CD4-positive, alpha-beta memory T cell (primary cell): ENCODE data around the gene CMTR1. TPM values are rescaled to one million over a fixed set of nuclear protein-coding genes. Genes with fewer than 3 reads are reported as not detected.
A peak's percentile ranks its signal among the peaks of the same experiment; 100 is the strongest.
"Not testable (repeated sequence)": the region's sequence is repeated elsewhere in the genome, so short reads cannot be mapped to it uniquely, and the experiment has no call there.

Experiments used
- CTCF ChIA-PET: fragments of 350-600 bp; sonication (Branson Sonifier 250); formaldehyde crosslinking; loops from one replicate; lab custom pipeline; 2021; ENCODE audit warnings: inconsistent platforms; ENCODE audit not compliant: partially characterized antibody; lab: Charles Lee
- POLR2A ChIA-PET: fragments of 350-600 bp; sonication (Branson Sonifier 250); formaldehyde crosslinking; loops from one replicate; lab custom pipeline; 2021; ENCODE audit not compliant: partially characterized antibody; lab: Charles Lee
- DNase-seq, 5 donors: peaks; one replicate each; pipeline versions ENCODE4 v3.0.0 to v3.0.0-alpha.2; 2020 to 2022; ENCODE audit warnings: mixed read lengths in 1 of 5
- H3K27ac ChIP-seq: one replicate; pipeline ENCODE4 v1.7.0; 2013; ENCODE audit warnings: low read depth, low read length
- H3K27me3 ChIP-seq: 2 replicates; pipeline ENCODE4 v1.7.0; 2013; ENCODE audit warnings: mild to moderate bottlenecking, low read length, moderate library complexity; ENCODE audit not compliant: insufficient read depth
- H3K36me3 ChIP-seq: 2 replicates; pipeline ENCODE4 v1.7.0; 2013; ENCODE audit warnings: mild to moderate bottlenecking, low read length, moderate library complexity; ENCODE audit not compliant: insufficient read depth
- H3K4me1 ChIP-seq: 2 replicates; pipeline ENCODE4 v1.7.0; 2013; ENCODE audit warnings: mild to moderate bottlenecking, low read length, moderate library complexity; ENCODE audit not compliant: insufficient read depth
- H3K4me3 ChIP-seq, 2 donors: one replicate each; pipeline ENCODE4 v1.7.0; 2013; ENCODE audit warnings: low read length in 2 of 2, mild to moderate bottlenecking in 1 of 2
- H3K9me3 ChIP-seq, 2 donors: one replicate each; pipeline ENCODE4 v1.7.0; 2013; ENCODE audit warnings: low read length in 2 of 2, control low read depth in 1 of 2; ENCODE audit not compliant: control insufficient read depth in 1 of 2
- H3K27ac Mint-ChIP-seq, 7 donors: one replicate each; pipeline ENCODE4 v1.8.0; 2020 to 2021; ENCODE audit warnings: mixed read lengths in 7 of 7, mild to moderate bottlenecking in 6 of 7, inconsistent platforms in 3 of 7, moderate library complexity in 3 of 7
- H3K27me3 Mint-ChIP-seq, 2 donors: one replicate each; pipeline ENCODE4 v1.8.0; 2020 to 2021; ENCODE audit warnings: mixed read lengths in 2 of 2
- H3K36me3 Mint-ChIP-seq, 2 donors: one replicate each; pipeline ENCODE4 v1.8.0; 2020 to 2021; ENCODE audit warnings: mixed read lengths in 2 of 2, inconsistent platforms in 1 of 2, mild to moderate bottlenecking in 1 of 2
- H3K4me1 Mint-ChIP-seq, 4 donors: one replicate each; pipeline ENCODE4 v1.8.0; 2020 to 2021; ENCODE audit warnings: mixed read lengths in 4 of 4, mild to moderate bottlenecking in 1 of 4
- H3K4me3 Mint-ChIP-seq, 8 donors: one replicate each; pipeline ENCODE4 v1.8.0; 2020 to 2021; ENCODE audit warnings: mixed read lengths in 8 of 8, mild to moderate bottlenecking in 7 of 8, moderate library complexity in 6 of 8, inconsistent platforms in 3 of 8
- H3K9me3 Mint-ChIP-seq, 8 donors: one replicate each; pipeline ENCODE4 v1.8.0; 2020 to 2021; ENCODE audit warnings: mixed read lengths in 8 of 8, mild to moderate bottlenecking in 5 of 8, inconsistent platforms in 3 of 8, moderate library complexity in 1 of 8
- intact Hi-C: fragments of 100-400 bp; cut with micrococcal nuclease; formaldehyde crosslinking; loops from one replicate; pipeline ENCODE4 v1.15.1; 2023
- polyA plus RNA-seq, 2 donors: library from polyadenylated mRNA; unstranded; fragments of 300-500 nt; fragmentation: Illumina TruSeq; gene quantifications; one replicate each; pipeline ENCODE4 v1.2.3, GENCODE V29; 2021
- total RNA-seq, 2 experiments: library from RNA; stranded (reverse); gene quantifications; one replicate each; pipeline ENCODE4 v1.2.3, GENCODE V29; 2021

Gene CMTR1
- total and polyA plus RNA-seq, 4 experiments from 2014 or later: 28.4 to 79.1 (median 53.8) TPM

- H3K36me3 ChIP-seq: peaks cover 37% of the 10 kb centered on the region
- Mint-ChIP-seq H3K4me3 (peak overlapping the region in 1 of 8 donors; percentile 66), H3K4me1 (peaks cover 27 to 70% (median 50%) of the 10 kb centered on the region in 4 donors), H3K27me3 (no peaks in the 10 kb centered on the region), H3K36me3 (peaks cover 32 to 60% of the 10 kb centered on the region in 2 donors), H3K27ac (peak overlapping the region in 3 of 7 donors; percentile 53 to 100 (median 79)), H3K9me3 (no peaks in the 10 kb centered on the region)
- H3K4me3 ChIP-seq: no peak overlapping the region
- ChIA-PET CTCF (no interaction called here), POLR2A (no interaction called here)
- no peak for DNase-seq
- no peaks in the 10 kb centered on the region for H3K27me3 ChIP-seq
- no peak overlapping the region for H3K27ac ChIP-seq
- peaks cover 32% of the 10 kb centered on the region for H3K4me1 ChIP-seq
- intact Hi-C loops: no loop called here
- no peaks in the 10 kb centered on the region for H3K9me3 ChIP-seq
Observed at GRCh38 chr6:37435373-37435772, 2.4 kb downstream of the CMTR1 start.

DNA sequence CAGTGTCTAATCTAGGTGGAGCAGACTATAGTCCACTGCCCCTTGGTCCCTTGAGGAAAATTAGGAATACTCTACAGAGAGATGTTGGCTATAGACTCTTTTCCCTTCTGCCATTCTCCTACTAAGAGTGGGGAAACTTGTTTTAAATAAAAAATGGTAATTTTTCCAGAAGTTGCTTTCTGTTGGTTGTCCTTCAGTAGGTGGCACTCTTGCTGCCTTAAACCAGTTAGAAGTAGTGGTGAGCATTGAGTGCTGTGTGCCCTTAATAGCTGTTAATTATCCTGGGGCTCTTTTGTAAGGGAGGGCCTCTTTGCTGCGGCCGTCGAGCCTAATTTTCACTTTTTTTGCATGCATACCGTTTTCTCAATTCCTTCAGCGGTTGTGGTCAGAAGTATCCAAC is 2.8 kb downstream of the CMTR1 start:
- CTCF ChIA-PET: no interaction called here
- H3K4me1 Mint-ChIP-seq: peaks cover 27 to 74% (median 51%) of the 10 kb centered on the region in 4 donors

GRCh38 chr6:37438930-37439329 is 5.9 kb downstream of the CMTR1 start:
- no peak for DNase-seq
- no peaks in the 10 kb centered on the region for H3K9me3 ChIP-seq
- CTCF ChIA-PET: no interaction called here
- Mint-ChIP-seq H3K27ac (peak overlapping the region in 2 of 7 donors; percentile 3 to 29), H3K4me3 (no peak overlapping the region), H3K4me1 (peaks cover 33 to 79% (median 58%) of the 10 kb centered on the region in 4 donors), H3K27me3 (no peaks in the 10 kb centered on the region), H3K36me3 (peaks cover 33 to 67% of the 10 kb centered on the region in 2 donors), H3K9me3 (no peaks in the 10 kb centered on the region)
- no peak overlapping the region for H3K4me3 ChIP-seq
- no peak overlapping the region for H3K27ac ChIP-seq
- H3K36me3 ChIP-seq: peaks cover 40% of the 10 kb centered on the region
- intact Hi-C loops: no loop called here
- H3K27me3 ChIP-seq: no peaks in the 10 kb centered on the region
- H3K4me1 ChIP-seq: peaks cover 39% of the 10 kb centered on the region
- POLR2A ChIA-PET: no interaction called here

More for the DNA sequence above, 2.8 kb downstream of the CMTR1 start:
- Histone ChIP-seq H3K4me3 (no peak overlapping the region), H3K9me3 (no peaks in the 10 kb centered on the region), H3K36me3 (peaks cover 37% of the 10 kb centered on the region), H3K27ac (no peak overlapping the region), H3K4me1 (peaks cover 32% of the 10 kb centered on the region), H3K27me3 (no peaks in the 10 kb centered on the region)
- Mint-ChIP-seq H3K27ac (peak overlapping the region in 3 of 7 donors; percentile 53 to 100 (median 79)), H3K9me3 (no peaks in the 10 kb centered on the region), H3K36me3 (peaks cover 32 to 64% of the 10 kb centered on the region in 2 donors), H3K4me3 (peak overlapping the region in 1 of 8 donors; percentile 66), H3K27me3 (no peaks in the 10 kb centered on the region)
- intact Hi-C loops: no loop called here
- DNase-seq: no peak
- POLR2A ChIA-PET: no interaction called here

DNA sequence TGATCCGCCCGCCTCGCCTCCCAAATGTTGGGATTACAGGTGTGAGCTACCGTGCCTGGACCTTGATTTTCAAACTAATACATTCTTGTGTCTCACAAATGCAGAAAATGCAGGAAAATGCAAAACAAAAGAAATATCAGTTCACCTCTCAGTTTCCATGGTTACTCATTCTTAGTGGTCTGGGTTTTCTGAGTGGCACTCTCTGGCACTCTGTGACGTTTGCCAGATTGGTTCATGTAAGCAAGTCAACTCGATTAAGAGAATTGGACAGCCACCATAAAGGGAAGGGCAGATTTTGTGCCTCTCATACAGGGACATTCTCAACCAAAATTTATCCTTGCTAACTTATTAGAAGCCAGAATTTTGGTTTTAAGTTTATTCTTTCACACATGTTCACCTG is 8.6 kb downstream of the CMTR1 start:
- H3K4me3 Mint-ChIP-seq: peak overlapping the region in 5 of 8 donors; percentile 33 to 64 (median 46)
- no peaks in the 10 kb centered on the region for H3K27me3 Mint-ChIP-seq
- no peaks in the 10 kb centered on the region for H3K9me3 Mint-ChIP-seq
- DNase-seq: no peak
- intact Hi-C loops: no loop called here
- peaks cover 21 to 56% (median 41%) of the 10 kb centered on the region in 4 donors for H3K4me1 Mint-ChIP-seq
- ChIA-PET POLR2A (interaction anchor here (1.6 to 3.6 kb wide), 2 partner anchors 8 to 75 kb away, joined by 5 to 40 read pairs; partner anchors contain the start of gene CMTR1), CTCF (no interaction called here)
- H3K36me3 Mint-ChIP-seq: peaks cover 49 to 71% of the 10 kb centered on the region in 2 donors
- peaks cover 19% of the 10 kb centered on the region for H3K4me1 ChIP-seq
- peak overlapping the region; percentile 72 for H3K27ac ChIP-seq
- H3K27ac Mint-ChIP-seq: peak overlapping the region; percentile 68 to 96 (median 94)
- no peaks in the 10 kb centered on the region for H3K9me3 ChIP-seq
- no peaks in the 10 kb centered on the region for H3K27me3 ChIP-seq
- peaks cover 39% of the 10 kb centered on the region for H3K36me3 ChIP-seq
- H3K4me3 ChIP-seq: no peak overlapping the region

- Histone ChIP-seq H3K36me3 (peaks cover 40% of the 10 kb centered on the region), H3K9me3 (no peaks in the 10 kb centered on the region), H3K27ac (peak overlapping the region; percentile 72), H3K4me3 (peak overlapping the region in 1 of 2 donors; percentile 48), H3K4me1 (peaks cover 19% of the 10 kb centered on the region), H3K27me3 (no peaks in the 10 kb centered on the region)
- POLR2A ChIA-PET: interaction anchor here (3.6 kb wide), 1 partner anchor 9 kb away, joined by 40 read pairs; the partner anchor contains the start of gene CMTR1
- intact Hi-C loops: no loop called here
- Mint-ChIP-seq H3K27me3 (no peaks in the 10 kb centered on the region), H3K4me1 (peaks cover 18 to 49% (median 36%) of the 10 kb centered on the region in 4 donors), H3K36me3 (peaks cover 49 to 69% of the 10 kb centered on the region in 2 donors), H3K9me3 (no peaks in the 10 kb centered on the region), H3K4me3 (peak overlapping the region; percentile 81 to 94 (median 90)), H3K27ac (peak overlapping the region; percentile 68 to 96 (median 95))
- CTCF ChIA-PET: interaction anchor here (1.3 kb wide), 1 partner anchor 9 kb away, joined by 3 read pairs; no protein-coding TSS in a partner anchor
- DNase-seq: peak in 3 of 5 donors; percentile 5 to 19 (median 13)
Observed at GRCh38 chr6:37442416-37443215, 9.6 kb downstream of the CMTR1 start.

GRCh38 chr6:37443216-37443542 is 10.2 kb downstream of the CMTR1 start:
- H3K27me3 ChIP-seq, H3K9me3 Mint-ChIP-seq, H3K27me3 Mint-ChIP-seq, H3K9me3 ChIP-seq, intact Hi-C loops, DNase-seq: not testable (repeated sequence)
- H3K36me3 Mint-ChIP-seq: peaks cover 44 to 64% of the 10 kb centered on the region in 2 donors
- H3K4me3 Mint-ChIP-seq: peak overlapping the region; percentile 81 to 94 (median 90)
- peak overlapping the region; percentile 72 for H3K27ac ChIP-seq
- H3K4me3 ChIP-seq: peak overlapping the region in 1 of 2 donors; percentile 10
- peaks cover 15 to 45% (median 33%) of the 10 kb centered on the region in 4 donors for H3K4me1 Mint-ChIP-seq
- peak overlapping the region; percentile 68 to 96 (median 93) for H3K27ac Mint-ChIP-seq
- H3K36me3 ChIP-seq: peaks cover 36% of the 10 kb centered on the region
- H3K4me1 ChIP-seq: peaks cover 19% of the 10 kb centered on the region
- ChIA-PET CTCF (interaction anchor here (0.6 to 1.3 kb wide), 3 partner anchors 9 to 123 kb away, joined by 3 read pairs; no protein-coding TSS in a partner anchor), POLR2A (interaction anchor here (1.2 to 3.6 kb wide), 2 partner anchors 10 to 58 kb away, joined by 3 to 40 read pairs; partner anchors contain the start of gene CMTR1)

DNA sequence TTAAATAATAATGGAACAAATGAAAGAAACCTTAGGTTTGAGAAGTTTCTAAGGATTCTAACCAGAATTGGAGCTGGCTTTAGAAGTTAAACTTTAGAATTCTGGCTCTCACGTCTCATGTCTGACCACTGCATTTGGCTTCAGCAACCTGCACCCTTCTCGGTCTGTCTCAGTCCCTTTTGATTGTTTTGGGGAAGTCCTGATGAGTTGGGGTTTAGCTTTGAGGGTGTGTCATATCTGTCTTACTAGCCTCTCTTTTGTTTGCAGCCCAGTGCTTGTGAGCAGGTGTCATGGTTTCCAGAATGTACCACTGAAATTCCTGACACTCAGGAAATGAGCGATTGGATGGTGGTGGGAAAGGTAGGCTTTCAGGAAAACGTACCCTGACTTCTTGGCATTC is 17.0 kb downstream of the CMTR1 start:
- Mint-ChIP-seq H3K36me3 (peaks cover 70 to 80% of the 10 kb centered on the region in 2 donors), H3K4me3 (no peak overlapping the region), H3K27me3 (no peaks in the 10 kb centered on the region), H3K27ac (no peak overlapping the region), H3K9me3 (no peaks in the 10 kb centered on the region), H3K4me1 (peaks cover 2 to 8% (median 3%) of the 10 kb centered on the region in 4 donors)
- no peaks in the 10 kb centered on the region for H3K27me3 ChIP-seq
- no peak overlapping the region for H3K4me3 ChIP-seq
- no peak overlapping the region for H3K27ac ChIP-seq
- ChIA-PET POLR2A (no interaction called here), CTCF (no interaction called here)
- H3K9me3 ChIP-seq: no peaks in the 10 kb centered on the region
- intact Hi-C loops: no loop called here
- H3K4me1 ChIP-seq: no peaks in the 10 kb centered on the region
- H3K36me3 ChIP-seq: peaks cover 68% of the 10 kb centered on the region
- no peak for DNase-seq
